KBM-7 (cell line): ENCODE measurements around the gene POU2F2.
"Not testable (repeated sequence)": the region's sequence is repeated elsewhere in the genome, so short reads cannot be mapped to it uniquely, and the experiment has no call there.

Experiments
- DNase-seq: peaks from one replicate; pipeline ENCODE4 v3.0.0-alpha.2; 2015
- in situ Hi-C: fragments of 300-500 bp; cut with MboI; formaldehyde crosslinking; loops from 2 replicates; pipeline ENCODE4 v1.14.3; 2020; ENCODE audit warnings: low sequenced_read_pairs, low pct_unique_long_range_greater_than_20kb, mixed read lengths

POU2F2 gene

GRCh38 chr19:42048992-42049391, 83.3 kb downstream of the POU2F2 start:
- no peak for DNase-seq
- in situ Hi-C loops, result no loop called here

- DNase-seq, result no peak
- in situ Hi-C loops, result no loop called here
Measured at GRCh38 chr19:42045575-42045974, 86.7 kb downstream of the POU2F2 start.

- no peak for DNase-seq
- in situ Hi-C loops, result no loop called here
Measured at GRCh38 chr19:42042455-42043170, 89.6 kb downstream of the POU2F2 start.

- DNase-seq, in situ Hi-C loops: not testable (repeated sequence)
Measured at GRCh38 chr19:42040491-42040890, 91.8 kb downstream of the POU2F2 start.

- no peak for DNase-seq
- in situ Hi-C loops, result no loop called here
Measured at GRCh38 chr19:42040031-42040430, 92.2 kb downstream of the POU2F2 start.

- in situ Hi-C loops, result no loop called here
- no peak for DNase-seq
Measured at GRCh38 chr19:42038666-42039065, 93.6 kb downstream of the POU2F2 start.

- in situ Hi-C loops, result no loop called here
- DNase-seq, result no peak
Measured at GRCh38 chr19:42037649-42038048, 94.6 kb downstream of the POU2F2 start.
